Ovary (tissue), 3 donors: Measurements from ENCODE around the gene KIF16B.

Source experiments
- CTCF ChIP-seq, 3 donors: fragments of 450-650 bp in 2 of 3; fragments of 200-600 bp in 1 of 3; IDR thresholded peaks; one replicate each; pipeline versions ENCODE4 v1.5.1 to v1.8.0; 2016 to 2022; ENCODE audit warnings: antibody characterized with exemption in 3 of 3, mild to moderate bottlenecking in 1 of 3
- EP300 ChIP-seq: sonication (generic); formaldehyde crosslinking; IDR thresholded peaks from one replicate; pipeline ENCODE4 v1.6.1; 2017; ENCODE audit warnings: antibody characterized with exemption
- donor health status: DM: no; HTN: no; CAD: no.

GRCh38 chr20:16415071-16416053 lies 157.9 kb downstream of the KIF16B start:
- TF ChIP-seq CTCF (IDR thresholded peaks at IDR 0.05) (no peak), EP300 (no peak)
